ENCODE results near the gene WFDC11.
"Not testable (repeated sequence)": the region's sequence is repeated elsewhere in the genome, so short reads cannot be mapped to it uniquely, and the experiment has no call there.

The WFDC11 gene

DNA sequence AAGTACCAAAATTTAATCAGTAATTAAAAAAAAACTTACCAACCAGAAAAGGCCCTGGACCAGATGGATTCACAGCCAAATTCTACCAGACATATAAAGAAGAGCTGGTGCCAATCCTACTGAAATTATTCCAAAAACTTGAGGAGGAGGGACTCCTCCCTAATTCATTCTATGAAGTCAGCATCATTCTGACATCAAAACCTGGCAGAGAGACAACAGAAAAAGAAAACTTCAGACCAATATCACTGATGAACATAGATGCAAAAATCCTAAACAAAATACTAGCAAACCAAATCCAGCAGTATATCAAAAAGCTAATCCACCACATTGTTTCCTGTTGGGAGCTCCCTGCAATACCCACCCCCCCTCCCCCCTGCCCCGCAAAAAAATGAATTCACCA lies at the start of gene WFDC11:
Gene WFDC11 (minus strand): TSS at position 101 of the 400 bp plus-strand sequence. CDS start 19,639 bp downstream, outside the sequence.
- DNase-seq (ENCODE audit: low read depth in 2 of 2) = no peak

- DNase-seq (ENCODE audit: low read depth in 2 of 2) = not testable (repeated sequence)
Observed at GRCh38 chr20:45716141-45716688, 46.2 kb upstream of the WFDC11 start.

DNA sequence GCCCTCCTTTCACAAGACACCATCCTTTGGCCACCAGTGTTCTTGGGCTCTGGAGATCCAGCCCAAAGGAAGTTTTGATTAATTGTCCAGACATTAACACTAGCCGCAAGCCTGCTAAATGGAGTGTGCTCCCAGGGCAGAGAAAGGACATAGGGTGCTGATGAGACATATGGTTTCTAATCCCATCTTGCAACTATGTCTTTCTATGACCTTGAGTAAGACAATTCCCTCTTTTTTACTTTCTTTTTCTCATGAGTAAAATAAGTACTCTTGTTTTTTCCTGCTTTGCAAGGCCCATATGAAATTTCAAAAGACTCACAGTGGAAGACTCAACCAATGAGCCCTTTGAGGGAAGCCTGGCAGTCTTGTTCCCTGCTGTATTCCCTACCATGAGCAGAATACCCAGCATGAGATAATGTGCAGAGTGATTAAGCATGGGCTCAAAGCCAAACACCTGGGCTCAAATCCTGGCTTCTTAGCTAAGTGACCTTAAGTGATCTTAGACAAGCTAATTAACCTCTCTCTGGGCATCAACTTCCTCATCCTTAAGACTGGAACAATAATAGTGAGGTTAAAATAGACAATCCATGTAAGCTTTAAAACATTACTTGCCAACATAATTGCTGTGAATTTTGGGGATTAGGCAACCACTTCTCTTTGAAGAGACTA lies 35.1 kb upstream of the WFDC11 start, which contains the start of gene WFDC10B:
Gene WFDC10B (minus strand): TSS at position 51 of the 669 bp plus-strand sequence. CDS start 19,027 bp downstream, outside the sequence.
- DNase-seq (ENCODE audit: low read depth in 2 of 2) = no peak

GRCh38 chr20:45701873-45702272 lies 31.8 kb upstream of the WFDC11 start, which contains the start of gene WFDC13:
Gene WFDC13, plus strand, starts transcription at chr20:45702038. Its CDS starts 86 bp downstream, at chr20:45702124.
- no peak for DNase-seq (ENCODE audit: low read depth in 2 of 2)

DNA sequence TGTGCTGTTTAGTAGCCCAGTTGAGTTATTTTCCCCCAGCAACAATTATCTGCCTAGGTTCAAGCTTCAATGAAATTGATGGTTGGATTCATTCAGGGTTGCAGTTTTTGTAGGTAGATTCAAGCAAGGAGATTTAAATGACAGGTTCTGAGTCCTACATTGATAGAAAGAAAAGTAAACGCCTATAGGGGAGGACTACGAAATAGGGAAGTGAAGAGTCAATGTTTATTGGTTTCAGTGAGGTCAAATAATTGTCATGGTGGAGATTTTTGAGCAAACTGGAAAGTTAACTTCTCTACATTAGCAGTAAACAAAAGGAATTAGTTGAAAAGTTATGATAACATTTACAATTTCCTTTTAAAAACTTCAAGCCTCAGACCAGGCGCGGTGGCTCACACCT lies 31.1 kb upstream of the WFDC11 start:
- no peak for DNase-seq (ENCODE audit: low read depth in 2 of 2)

DNA sequence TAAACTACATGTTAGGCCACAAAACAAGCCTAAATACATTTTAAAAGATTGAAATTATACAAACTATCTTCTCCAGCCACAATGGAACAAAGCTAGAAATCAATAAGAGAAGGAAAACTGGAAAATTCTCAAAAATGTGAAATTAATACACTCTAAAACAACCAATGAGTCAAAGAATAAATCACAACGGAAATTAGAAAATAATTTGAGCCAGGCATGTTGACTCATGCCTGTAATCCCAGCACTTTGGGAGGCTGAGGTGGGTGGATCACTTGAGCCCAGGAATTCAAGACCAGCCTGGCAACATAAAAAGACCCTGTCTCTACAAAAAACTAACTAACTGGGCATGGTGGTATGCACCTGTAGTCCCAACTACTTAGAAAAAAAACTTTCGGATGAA lies 25.5 kb upstream of the WFDC11 start:
- DNase-seq (ENCODE audit: low read depth in 2 of 2) = no peak

GRCh38 chr20:45693346-45693745 lies 23.3 kb upstream of the WFDC11 start:
- not testable (repeated sequence) for DNase-seq (ENCODE audit: low read depth in 2 of 2)

DNA sequence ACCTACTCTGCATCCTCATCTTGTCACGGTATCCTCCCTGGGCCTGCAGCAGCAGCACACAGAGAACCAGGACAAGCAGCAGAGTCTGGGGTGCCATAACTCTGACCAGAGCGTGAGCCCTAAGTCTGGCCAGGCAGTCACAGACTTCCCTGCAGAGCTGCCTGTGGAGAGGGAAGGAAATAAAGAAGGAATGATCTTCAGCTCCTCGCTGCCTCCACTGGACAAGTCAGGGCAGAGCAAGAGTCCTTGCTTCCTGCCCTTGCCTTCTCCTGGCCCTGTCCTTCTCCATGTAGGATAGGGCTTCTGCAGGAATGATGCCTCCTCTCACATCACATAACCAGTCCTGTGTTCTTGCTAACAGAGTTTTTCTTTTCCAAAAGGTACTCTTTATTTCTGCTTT lies 15.9 kb upstream of the WFDC11 start:
- DNase-seq (ENCODE audit: low read depth in 2 of 2) = no peak

GRCh38 chr20:45679650-45680049 lies 9.6 kb upstream of the WFDC11 start:
- DNase-seq (ENCODE audit: low read depth in 2 of 2) = no peak

- DNase-seq (ENCODE audit: low read depth in 2 of 2) = no peak
Observed at GRCh38 chr20:45672765-45673164, 2.7 kb upstream of the WFDC11 start.

- DNase-seq (ENCODE audit: low read depth in 2 of 2) = not testable (repeated sequence)
Observed at GRCh38 chr20:45657038-45657437, 13.0 kb downstream of the WFDC11 start.

GRCh38 chr20:45651726-45652125 lies 18.3 kb downstream of the WFDC11 start:
- DNase-seq (ENCODE audit: low read depth in 2 of 2) = not testable (repeated sequence)

GRCh38 chr20:45649312-45649863 lies 20.7 kb downstream of the WFDC11 start:
- no peak for DNase-seq (ENCODE audit: low read depth in 2 of 2)

- no peak for DNase-seq (ENCODE audit: low read depth in 2 of 2)
Observed at GRCh38 chr20:45647441-45648050, 22.5 kb downstream of the WFDC11 start.

GRCh38 chr20:45646875-45647274 lies 23.2 kb downstream of the WFDC11 start:
- no peak for DNase-seq (ENCODE audit: low read depth in 2 of 2)

DNA sequence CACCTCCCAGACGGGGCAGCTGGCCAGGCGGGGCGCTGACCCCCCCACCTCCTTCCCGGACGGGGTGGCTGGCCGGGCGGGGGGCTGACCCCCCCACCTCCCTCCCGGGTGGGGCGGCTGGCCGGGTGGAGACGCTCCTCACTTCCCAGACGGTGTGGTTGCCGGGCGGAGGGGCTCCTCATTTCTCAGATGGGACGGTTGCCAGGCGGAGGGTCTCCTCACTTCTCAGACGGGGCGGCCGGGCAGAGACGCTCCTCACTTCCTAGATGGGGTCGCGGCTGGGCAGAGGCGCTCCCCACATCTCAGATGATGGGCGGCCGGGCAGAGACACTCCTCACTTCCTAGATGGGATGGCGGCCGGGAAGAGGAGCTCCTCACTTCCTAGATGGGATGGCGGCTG lies 24.2 kb downstream of the WFDC11 start:
- not testable (repeated sequence) for DNase-seq (ENCODE audit: low read depth in 2 of 2)

GRCh38 chr20:45641076-45641475 lies 29.0 kb downstream of the WFDC11 start:
- not testable (repeated sequence) for DNase-seq (ENCODE audit: low read depth in 2 of 2)

DNA sequence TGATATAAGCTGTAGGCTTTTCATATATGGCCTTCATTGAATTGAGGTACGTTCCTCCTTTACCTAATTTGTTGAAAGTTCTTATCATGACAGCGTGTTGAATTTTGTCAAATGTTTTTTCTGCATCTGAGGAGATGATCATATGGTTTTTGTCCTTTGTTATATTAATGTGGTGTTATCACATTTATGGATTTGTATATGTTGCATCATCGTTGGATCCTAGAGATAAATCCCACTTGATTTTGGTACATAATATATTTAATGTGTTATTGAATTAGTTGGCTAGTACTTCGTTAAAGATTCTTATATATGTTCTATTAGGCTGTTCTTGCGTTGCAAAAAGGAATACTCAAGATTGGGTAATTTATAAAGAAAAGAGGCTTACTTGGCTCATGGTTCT lies 30.4 kb downstream of the WFDC11 start:
- no peak for DNase-seq (ENCODE audit: low read depth in 2 of 2)

- no peak for DNase-seq (ENCODE audit: low read depth in 2 of 2)
Observed at GRCh38 chr20:45636513-45636912, 33.5 kb downstream of the WFDC11 start.

DNA sequence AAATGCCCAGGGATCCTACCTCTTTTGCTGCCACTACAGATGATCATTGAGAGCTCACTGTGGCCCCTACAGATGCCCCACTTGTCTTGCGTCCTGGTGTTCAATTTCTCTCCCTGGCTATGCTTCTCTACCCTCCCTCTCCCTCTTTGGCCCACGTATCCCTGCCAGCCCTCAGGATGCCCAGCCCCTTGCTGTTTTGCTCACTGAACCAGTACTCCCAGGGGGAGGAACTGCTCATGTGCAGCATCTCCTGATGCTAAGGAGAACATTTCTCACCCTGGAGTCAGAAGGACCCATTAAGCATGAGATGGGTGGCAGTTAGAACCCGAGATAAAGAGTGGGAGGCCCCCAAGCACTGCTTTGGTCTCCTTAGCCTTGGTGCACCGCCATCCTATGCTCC lies 38.9 kb downstream of the WFDC11 start, which contains the start of gene WFDC9:
Gene WFDC9 (minus strand): TSS at position 101 of the 400 bp plus-strand sequence. CDS start 21,103 bp downstream, outside the sequence.
- DNase-seq (ENCODE audit: low read depth in 2 of 2) = no peak

DNA sequence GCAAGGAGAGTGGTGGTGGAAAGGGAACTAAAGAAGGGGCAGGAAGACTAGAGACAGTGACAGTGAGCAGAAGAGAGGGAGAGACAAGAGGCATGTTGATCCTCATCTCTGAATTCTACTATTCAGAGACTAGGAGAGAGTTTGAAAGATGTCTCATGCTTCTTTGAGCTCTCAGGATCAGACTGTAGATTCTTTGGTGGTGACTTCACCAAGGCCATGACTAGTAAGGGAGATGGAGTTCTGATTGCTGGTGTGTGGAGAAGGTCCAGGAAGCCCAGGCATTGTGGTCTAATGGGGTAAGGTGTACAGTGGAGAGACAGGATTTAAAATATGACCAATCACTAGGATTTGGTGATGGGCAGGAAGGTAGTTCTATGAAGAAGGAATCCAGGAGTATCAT lies 39.7 kb downstream of the WFDC11 start:
- DNase-seq (ENCODE audit: low read depth in 2 of 2) = no peak

- DNase-seq (ENCODE audit: low read depth in 2 of 2) = no peak
Observed at GRCh38 chr20:45629496-45630100, 40.4 kb downstream of the WFDC11 start, which contains the start of gene WFDC10A. Gene WFDC10A, plus strand, starts transcription at chr20:45629739. Its CDS starts 75 bp downstream, at chr20:45629814.

Data from activated CD8-positive, alpha-beta memory T cell treated with anti-CD3 and anti-CD28 coated beads for 4 hours (primary cell).